ENCODE results near the gene RNF141.

RNF141 gene

GRCh38 chr11:10540915-10541560 lies at the start of gene RNF141:
Gene RNF141 (minus strand): TSS chr11:10541187. CDS start chr11:10534158, 7,029 bp downstream.
- Mint-ChIP-seq H3K4me3 (peak within 1 kb of the TSS; percentile 94), H3K27ac (peak within 1 kb of the TSS; percentile 81), H3K4me1 (peaks cover 31% of the 10 kb centered on the region)

GRCh38 chr11:10590218-10590915 lies 49.4 kb upstream of the RNF141 start:
- Mint-ChIP-seq H3K4me3 (no peak overlapping the region), H3K9me3 (no peaks in the 10 kb centered on the region), H3K27me3 (no peaks in the 10 kb centered on the region), H3K27ac (no peak overlapping the region), H3K36me3 (no peaks in the 10 kb centered on the region), H3K4me1 (no peaks in the 10 kb centered on the region)

More at GRCh38 chr11:10540915-10541560, at the start of gene RNF141:
- H3K27me3 Mint-ChIP-seq, result no peaks in the 10 kb centered on the region
- no peaks in the 10 kb centered on the region for H3K9me3 Mint-ChIP-seq
- H3K36me3 Mint-ChIP-seq, result no peaks in the 10 kb centered on the region

- H3K4me1 Mint-ChIP-seq, result no peaks in the 10 kb centered on the region
- no peak overlapping the region for H3K4me3 Mint-ChIP-seq
- no peak overlapping the region for H3K27ac Mint-ChIP-seq
- no peaks in the 10 kb centered on the region for H3K36me3 Mint-ChIP-seq
- no peaks in the 10 kb centered on the region for H3K9me3 Mint-ChIP-seq
- H3K27me3 Mint-ChIP-seq, result no peaks in the 10 kb centered on the region
These were observed 47.9 kb upstream of the RNF141 start for GRCh38 chr11:10588904-10589303.

- H3K9me3 Mint-ChIP-seq, result no peaks in the 10 kb centered on the region
- no peaks in the 10 kb centered on the region for H3K36me3 Mint-ChIP-seq
- H3K27me3 Mint-ChIP-seq, result peaks cover 3% of the 10 kb centered on the region
- no peaks in the 10 kb centered on the region for H3K4me1 Mint-ChIP-seq
- H3K27ac Mint-ChIP-seq, result no peak overlapping the region
- no peak overlapping the region for H3K4me3 Mint-ChIP-seq
These were observed 47.0 kb upstream of the RNF141 start for GRCh38 chr11:10587995-10588394.

- H3K27me3 Mint-ChIP-seq, result peaks cover 5% of the 10 kb centered on the region
- no peaks in the 10 kb centered on the region for H3K9me3 Mint-ChIP-seq
- no peak overlapping the region for H3K27ac Mint-ChIP-seq
- no peaks in the 10 kb centered on the region for H3K36me3 Mint-ChIP-seq
- H3K4me1 Mint-ChIP-seq, result no peaks in the 10 kb centered on the region
- no peak overlapping the region for H3K4me3 Mint-ChIP-seq
These were observed 46.4 kb upstream of the RNF141 start for GRCh38 chr11:10587388-10587787.

- H3K27me3 Mint-ChIP-seq, result peaks cover 5% of the 10 kb centered on the region
- H3K36me3 Mint-ChIP-seq, result no peaks in the 10 kb centered on the region
- H3K4me3 Mint-ChIP-seq, result no peak overlapping the region
- H3K4me1 Mint-ChIP-seq, result no peaks in the 10 kb centered on the region
- H3K9me3 Mint-ChIP-seq, result no peaks in the 10 kb centered on the region
- no peak overlapping the region for H3K27ac Mint-ChIP-seq
These were observed 43.1 kb upstream of the RNF141 start for GRCh38 chr11:10584071-10584501.

GRCh38 chr11:10581481-10582019 lies 40.6 kb upstream of the RNF141 start:
- Mint-ChIP-seq H3K4me3 (no peak overlapping the region), H3K4me1 (no peaks in the 10 kb centered on the region), H3K9me3 (no peaks in the 10 kb centered on the region), H3K36me3 (no peaks in the 10 kb centered on the region), H3K27ac (no peak overlapping the region), H3K27me3 (peaks cover 5% of the 10 kb centered on the region)

GRCh38 chr11:10580623-10581022 lies 39.6 kb upstream of the RNF141 start:
- H3K4me1 Mint-ChIP-seq, result no peaks in the 10 kb centered on the region
- no peak overlapping the region for H3K4me3 Mint-ChIP-seq
- no peaks in the 10 kb centered on the region for H3K9me3 Mint-ChIP-seq
- no peak overlapping the region for H3K27ac Mint-ChIP-seq
- H3K36me3 Mint-ChIP-seq, result no peaks in the 10 kb centered on the region
- H3K27me3 Mint-ChIP-seq, result peaks cover 5% of the 10 kb centered on the region

- no peak overlapping the region for H3K4me3 Mint-ChIP-seq
- no peaks in the 10 kb centered on the region for H3K9me3 Mint-ChIP-seq
- peaks cover 5% of the 10 kb centered on the region for H3K27me3 Mint-ChIP-seq
- H3K4me1 Mint-ChIP-seq, result no peaks in the 10 kb centered on the region
- H3K36me3 Mint-ChIP-seq, result no peaks in the 10 kb centered on the region
- no peak overlapping the region for H3K27ac Mint-ChIP-seq
These were observed 38.7 kb upstream of the RNF141 start for GRCh38 chr11:10579700-10580099.

- Mint-ChIP-seq H3K27ac (no peak overlapping the region), H3K36me3 (no peaks in the 10 kb centered on the region), H3K9me3 (no peaks in the 10 kb centered on the region), H3K4me3 (no peak overlapping the region), H3K4me1 (no peaks in the 10 kb centered on the region), H3K27me3 (no peaks in the 10 kb centered on the region)
These were observed 35.0 kb upstream of the RNF141 start for GRCh38 chr11:10576035-10576398.

GRCh38 chr11:10575346-10576034 lies 34.5 kb upstream of the RNF141 start:
- Mint-ChIP-seq H3K27ac (no peak overlapping the region), H3K4me3 (no peak overlapping the region), H3K27me3 (no peaks in the 10 kb centered on the region), H3K9me3 (no peaks in the 10 kb centered on the region), H3K4me1 (no peaks in the 10 kb centered on the region), H3K36me3 (no peaks in the 10 kb centered on the region)

- H3K9me3 Mint-ChIP-seq, result no peaks in the 10 kb centered on the region
- no peak overlapping the region for H3K4me3 Mint-ChIP-seq
- no peaks in the 10 kb centered on the region for H3K27me3 Mint-ChIP-seq
- H3K36me3 Mint-ChIP-seq, result no peaks in the 10 kb centered on the region
- no peaks in the 10 kb centered on the region for H3K4me1 Mint-ChIP-seq
- no peak overlapping the region for H3K27ac Mint-ChIP-seq
These were observed 32.6 kb upstream of the RNF141 start for GRCh38 chr11:10573556-10573955.

- H3K4me1 Mint-ChIP-seq, result no peaks in the 10 kb centered on the region
- no peaks in the 10 kb centered on the region for H3K27me3 Mint-ChIP-seq
- H3K4me3 Mint-ChIP-seq, result no peak overlapping the region
These were observed 32.0 kb upstream of the RNF141 start for GRCh38 chr11:10573028-10573427.

GRCh38 chr11:10572533-10572932 lies 31.5 kb upstream of the RNF141 start:
- Mint-ChIP-seq H3K9me3 (no peaks in the 10 kb centered on the region), H3K4me3 (no peak overlapping the region), H3K4me1 (no peaks in the 10 kb centered on the region), H3K27ac (no peak overlapping the region), H3K27me3 (no peaks in the 10 kb centered on the region), H3K36me3 (no peaks in the 10 kb centered on the region)

More at GRCh38 chr11:10573028-10573427, 32.0 kb upstream of the RNF141 start:
- Mint-ChIP-seq H3K9me3 (no peaks in the 10 kb centered on the region), H3K36me3 (no peaks in the 10 kb centered on the region), H3K27ac (no peak overlapping the region)

- Mint-ChIP-seq H3K4me3 (no peak within 1 kb of the TSS), H3K9me3 (no peaks in the 10 kb centered on the region), H3K27me3 (no peaks in the 10 kb centered on the region), H3K36me3 (no peaks in the 10 kb centered on the region), H3K4me1 (no peaks in the 10 kb centered on the region), H3K27ac (no peak within 1 kb of the TSS)
These were observed 27.5 kb upstream of the RNF141 start, which contains the start of gene LYVE1 for GRCh38 chr11:10568486-10568941. Gene LYVE1 (minus strand): TSS chr11:10568665. CDS start chr11:10568532, 133 bp downstream.

GRCh38 chr11:10567446-10567845 lies 26.5 kb upstream of the RNF141 start:
- Mint-ChIP-seq H3K9me3 (no peaks in the 10 kb centered on the region), H3K36me3 (no peaks in the 10 kb centered on the region), H3K4me3 (no peak overlapping the region), H3K4me1 (no peaks in the 10 kb centered on the region), H3K27me3 (no peaks in the 10 kb centered on the region), H3K27ac (no peak overlapping the region)
